NCI-H2196 (cell line): ENCODE measurements around the gene NRP2.

ENCODE experiments used
- DNase-seq: peaks from one replicate; lab custom pipeline; 2025; ENCODE audit not compliant: unreplicated experiment; lab: John Stamatoyannopoulos, UW

Gene NRP2

GRCh38 chr2:205800773-205801172, 118.5 kb downstream of the NRP2 start:
- DNase-seq, result no peak

DNA sequence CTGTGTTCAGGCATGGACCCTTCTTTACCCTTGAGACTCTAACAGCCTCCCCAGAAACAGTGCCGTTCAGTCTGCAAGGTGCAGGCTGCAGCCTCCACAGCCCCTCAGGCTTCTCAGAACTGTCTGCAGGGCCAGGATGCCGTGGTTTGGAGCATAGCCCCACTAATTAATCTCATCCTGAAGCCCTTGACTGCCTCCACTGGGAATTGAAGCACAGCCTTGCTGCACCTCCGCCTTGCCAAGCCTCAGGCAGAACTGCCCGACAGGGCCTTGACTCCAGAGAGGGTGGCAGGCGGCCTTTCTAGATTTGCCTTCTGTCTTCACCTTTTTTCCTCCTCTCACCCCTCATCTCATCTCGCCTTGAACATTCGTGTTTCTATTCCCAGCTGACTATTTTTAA, 119.8 kb downstream of the NRP2 start:
- DNase-seq, result no peak

DNA sequence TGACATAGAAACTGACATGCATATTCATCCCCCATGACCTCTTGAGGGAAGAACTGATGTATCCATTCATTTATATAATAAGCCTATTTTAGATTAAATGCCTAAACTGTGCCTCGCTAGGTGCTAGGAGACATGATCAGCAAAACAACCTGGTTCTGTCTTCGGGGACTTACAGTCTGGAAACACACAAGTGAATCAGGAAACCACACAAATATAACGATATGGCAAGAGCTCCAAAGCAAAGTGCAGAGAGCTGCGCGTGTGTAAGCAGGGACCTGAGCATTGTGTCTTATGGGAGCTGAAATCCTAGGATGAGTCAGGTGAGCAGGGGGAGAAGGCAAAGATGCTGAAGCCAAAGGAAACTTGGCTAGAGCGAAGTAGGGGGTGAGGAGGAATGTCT, 120.6 kb downstream of the NRP2 start:
- DNase-seq, result no peak

DNA sequence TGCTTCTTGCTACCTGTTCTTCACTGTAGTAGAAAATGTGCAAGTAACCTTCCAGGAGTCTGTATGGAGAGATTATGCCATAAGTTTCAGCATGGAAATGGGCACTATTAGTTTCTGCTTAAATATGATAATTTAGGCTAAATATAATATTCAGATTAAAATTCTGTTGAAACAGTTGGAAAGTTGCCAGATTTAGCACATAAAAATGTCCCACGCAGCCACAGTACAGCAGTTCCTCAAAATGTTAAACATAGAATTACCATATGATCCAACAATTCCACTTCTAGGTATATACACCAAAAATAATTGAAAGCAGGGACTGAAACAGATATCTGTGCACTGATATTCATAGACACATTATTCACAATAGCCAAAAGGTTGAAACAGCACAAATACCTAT, 121.2 kb downstream of the NRP2 start:
- no peak for DNase-seq

- DNase-seq, result no peak
These were observed 122.8 kb downstream of the NRP2 start for GRCh38 chr2:205805136-205805535.

DNA sequence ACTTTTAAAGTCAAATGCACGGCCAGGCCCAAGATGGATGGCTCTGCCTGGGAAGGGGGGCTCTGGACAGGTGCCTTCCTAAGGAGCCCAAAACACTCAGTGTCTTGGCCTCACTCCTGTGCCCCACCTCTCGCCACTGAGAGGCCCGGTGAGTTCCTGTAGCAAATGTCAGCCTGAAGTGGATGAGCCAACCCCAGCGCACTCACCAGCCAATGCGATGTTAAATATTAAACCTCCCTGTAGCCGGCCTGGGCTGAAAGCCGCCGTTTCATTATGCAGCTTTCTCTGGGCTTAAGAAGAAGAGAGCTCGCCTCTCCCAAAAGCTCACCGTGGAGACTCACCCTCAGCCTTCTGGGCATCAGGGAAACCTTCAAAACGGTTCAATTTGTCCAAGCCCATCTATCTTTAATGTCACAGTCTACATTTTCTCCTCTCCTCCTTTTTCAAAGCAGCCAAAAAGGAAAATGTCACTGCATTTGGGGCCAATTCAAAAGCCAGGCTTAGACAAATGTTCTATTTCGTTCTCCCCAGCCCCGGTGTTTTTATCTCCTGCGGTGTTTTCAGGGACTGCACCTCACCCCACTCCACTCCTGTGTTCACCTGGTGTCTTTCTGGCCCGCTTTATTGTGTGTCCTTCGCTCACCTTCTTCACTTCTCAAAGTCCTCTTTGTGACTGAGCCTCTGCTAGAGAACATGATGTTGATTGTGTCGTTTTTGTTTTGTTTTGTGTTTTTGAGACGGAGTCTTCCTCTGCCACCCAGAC, 124.0 kb downstream of the NRP2 start:
- DNase-seq, result no peak

GRCh38 chr2:205807229-205807628, 124.9 kb downstream of the NRP2 start:
- no peak for DNase-seq

DNA sequence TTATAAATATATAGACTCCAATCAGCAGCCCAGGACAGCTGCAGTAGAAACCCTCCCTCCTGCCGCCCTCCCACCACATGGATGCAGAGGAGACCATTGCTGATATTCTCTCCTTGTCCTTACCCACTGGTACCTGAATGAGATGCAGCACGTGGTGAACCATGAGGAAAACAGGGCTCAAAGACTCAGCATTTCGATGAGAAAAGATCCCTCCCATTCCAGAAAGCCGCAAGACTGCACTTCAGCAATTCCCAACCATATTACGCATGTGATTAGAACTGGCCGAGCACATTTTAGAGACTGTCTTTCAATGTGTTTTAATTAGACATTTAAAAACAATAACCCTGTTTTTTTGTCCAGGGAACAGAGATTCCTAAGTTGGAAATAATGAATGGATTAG, 125.5 kb downstream of the NRP2 start:
- DNase-seq, result no peak

DNA sequence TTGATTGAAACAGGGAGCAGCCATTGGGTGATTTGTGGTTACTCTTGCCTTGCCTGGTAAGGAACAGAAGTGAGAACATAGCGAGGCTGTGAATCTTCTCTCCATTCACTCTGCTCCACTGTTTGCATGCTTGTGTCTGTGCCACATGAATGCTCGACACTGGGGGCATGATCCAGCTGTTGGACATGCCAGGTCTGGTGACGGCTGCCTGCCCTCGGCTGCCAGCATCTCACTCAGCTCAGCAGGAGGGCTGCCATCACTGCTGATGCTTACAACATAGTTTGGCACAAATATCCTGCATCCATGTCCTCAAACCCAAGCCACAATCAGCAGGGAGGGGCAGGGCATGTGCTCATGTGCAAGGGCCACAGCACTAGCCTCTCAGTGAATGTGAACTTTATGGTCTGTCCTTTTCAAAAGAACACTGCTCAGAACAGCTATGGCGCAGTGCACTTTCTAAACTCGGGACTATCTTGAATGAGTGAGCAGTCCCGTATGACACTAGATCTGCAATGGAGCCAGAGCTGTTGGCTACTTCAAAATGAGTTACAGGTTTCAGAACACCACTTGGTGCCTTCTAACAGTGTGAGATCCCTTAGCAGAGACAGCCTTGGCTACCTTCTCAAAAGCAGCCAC, 126.3 kb downstream of the NRP2 start:
- no peak for DNase-seq

- DNase-seq, result no peak
These were observed 129.1 kb downstream of the NRP2 start for GRCh38 chr2:205811387-205811786.

- no peak for DNase-seq
These were observed 131.7 kb downstream of the NRP2 start for GRCh38 chr2:205814039-205814364.

- DNase-seq, result no peak
These were observed 133.4 kb downstream of the NRP2 start for GRCh38 chr2:205815673-205816072.

- no peak for DNase-seq
These were observed 134.0 kb downstream of the NRP2 start for GRCh38 chr2:205816268-205816667.

DNA sequence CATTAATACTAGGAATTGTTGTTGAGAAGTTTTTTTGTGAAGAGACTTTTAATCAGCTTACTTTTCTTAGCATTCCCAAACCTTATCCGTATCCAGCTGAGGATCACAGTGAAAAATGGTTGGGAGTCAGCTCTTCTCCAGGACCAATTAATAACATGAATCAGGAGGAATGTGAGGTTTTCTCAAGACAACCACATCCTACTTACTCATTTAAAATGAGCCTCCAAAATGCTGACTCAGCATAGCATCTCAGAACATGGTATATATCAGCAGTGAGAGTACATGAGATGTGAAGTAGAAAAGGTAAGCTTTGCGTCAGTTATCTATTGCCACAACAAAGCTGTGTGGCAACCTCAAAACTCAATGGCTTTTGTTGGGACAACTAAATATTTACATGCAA, 140.3 kb downstream of the NRP2 start:
- no peak for DNase-seq

DNA sequence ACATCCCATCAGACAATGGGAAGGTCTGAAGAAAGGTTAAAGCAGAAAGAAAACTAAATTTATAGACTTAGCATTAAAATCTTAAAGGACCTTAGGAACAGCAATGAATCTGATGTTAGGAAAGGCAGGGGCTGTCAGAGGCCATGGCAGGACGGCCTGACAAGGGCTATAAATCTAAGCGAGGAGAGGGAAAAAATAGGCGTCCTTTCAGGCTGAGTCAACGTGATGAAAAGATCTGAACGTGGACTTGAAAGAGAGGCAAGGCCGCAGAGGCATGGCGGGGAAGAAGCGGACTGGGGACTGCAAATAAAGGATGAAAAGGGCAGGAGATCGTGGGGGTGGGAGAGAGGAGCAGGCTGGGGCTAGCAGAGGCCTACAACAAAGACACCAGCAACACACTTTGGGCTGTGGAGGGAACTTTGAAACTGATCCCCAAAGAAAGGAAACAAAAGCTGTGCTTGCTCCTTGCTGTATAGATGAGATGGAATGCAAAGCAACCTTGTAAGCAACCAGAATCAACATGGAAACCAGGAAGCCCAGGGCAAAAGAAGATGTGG, 145.6 kb downstream of the NRP2 start:
- DNase-seq, result no peak

DNA sequence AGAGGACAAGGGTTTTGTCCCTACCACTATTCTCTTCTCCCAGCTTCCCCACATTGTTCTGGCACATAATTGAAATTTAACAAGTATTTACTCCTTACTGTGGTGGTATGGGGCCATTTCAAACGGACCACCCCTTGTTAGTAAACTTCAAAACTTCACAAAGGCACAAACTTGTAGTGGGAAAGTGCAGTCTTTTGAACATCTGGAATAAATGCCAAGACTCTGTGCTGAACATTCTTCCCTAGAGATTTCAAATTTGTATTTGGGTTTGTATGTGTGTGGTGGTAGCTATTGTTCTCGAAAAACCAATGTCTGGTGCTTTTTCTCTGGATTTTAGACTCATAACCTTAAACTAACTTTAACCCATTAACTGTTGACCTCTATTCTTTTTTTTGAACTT, 151.6 kb downstream of the NRP2 start:
- DNase-seq, result no peak

GRCh38 chr2:205834796-205835195, 152.5 kb downstream of the NRP2 start:
- DNase-seq, result no peak

DNA sequence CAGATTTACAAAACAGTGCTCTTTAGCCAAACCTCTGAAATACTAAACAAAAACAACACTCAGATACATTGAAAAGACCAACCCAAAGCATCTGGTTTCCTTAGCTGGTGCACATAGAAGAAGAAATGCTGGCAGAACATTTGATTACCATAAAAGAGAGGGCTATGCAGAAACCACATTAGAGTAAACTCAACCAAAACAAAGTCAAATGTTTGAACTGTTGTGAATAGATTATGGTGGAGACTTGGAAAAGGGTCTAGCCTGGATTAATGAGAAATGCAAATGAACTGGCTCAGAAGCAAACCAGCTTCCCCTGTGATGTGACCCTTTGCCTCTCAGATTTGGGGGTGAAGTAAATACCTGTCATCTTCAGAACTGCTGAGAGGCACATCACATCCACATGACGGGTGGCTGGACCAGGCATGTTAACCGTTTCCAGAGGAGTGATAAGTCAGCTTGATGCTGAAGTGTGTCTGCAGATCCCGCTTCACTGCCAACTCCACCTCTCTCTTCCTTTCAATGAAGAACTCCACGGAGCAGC, 153.0 kb downstream of the NRP2 start:
- DNase-seq, result no peak

- no peak for DNase-seq
These were observed 153.6 kb downstream of the NRP2 start for GRCh38 chr2:205835923-205836322.

GRCh38 chr2:205836477-205837221, 154.3 kb downstream of the NRP2 start:
- DNase-seq, result no peak

GRCh38 chr2:205837663-205838062, 155.4 kb downstream of the NRP2 start:
- no peak for DNase-seq

DNA sequence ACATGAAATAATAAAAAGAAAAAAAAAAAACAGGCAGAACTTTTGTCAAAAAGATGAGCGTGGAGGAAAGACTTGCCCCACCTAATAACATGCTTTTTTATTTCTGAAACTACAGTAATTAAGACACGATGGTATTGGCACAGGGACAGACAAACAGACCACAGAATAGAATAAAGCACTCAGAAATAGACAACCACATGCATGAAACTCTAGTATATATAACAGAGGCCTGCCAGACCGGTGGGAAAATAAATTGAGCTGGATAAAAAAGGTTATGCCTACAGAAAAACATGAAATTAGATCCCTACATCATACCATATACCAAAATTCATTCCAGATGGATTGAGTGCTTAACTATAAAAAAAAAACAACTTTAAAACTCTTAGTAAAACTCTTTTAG, 163.1 kb downstream of the NRP2 start:
- no peak for DNase-seq
